ENCODE results near the gene GATAD2A. TPM values are rescaled to one million over a fixed set of nuclear protein-coding genes. Genes with fewer than 3 reads are reported as not detected.
"Not testable (repeated sequence)": the region's sequence is repeated elsewhere in the genome, so short reads cannot be mapped to it uniquely, and the experiment has no call there.

GATAD2A gene
- total RNA-seq, 1 donor from 2014 or later, result 82.6 TPM

DNA sequence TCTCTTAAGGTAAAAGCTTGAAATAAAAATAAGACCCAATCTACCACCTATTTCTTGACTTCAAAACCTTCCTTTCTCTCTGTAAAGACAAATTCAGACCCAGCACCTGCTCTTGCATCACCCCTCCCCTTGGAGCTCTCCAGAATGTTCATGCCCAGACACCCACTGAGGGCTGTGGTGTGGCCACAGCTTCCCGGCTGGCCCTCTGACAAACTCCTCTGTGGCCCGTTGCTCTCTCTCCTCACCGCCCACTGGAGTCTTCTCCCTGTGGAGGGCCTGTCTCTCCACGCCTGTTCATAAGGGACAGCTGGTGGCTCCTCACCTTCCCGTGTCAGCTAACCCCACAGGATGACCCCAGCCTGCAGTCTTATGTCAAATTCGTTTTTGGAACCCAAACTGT lies 60.7 kb downstream of the GATAD2A start:
- no peak overlapping the region for H3K27ac Mint-ChIP-seq (ENCODE audit: unreplicated experiment)
- H3K27me3 Mint-ChIP-seq (ENCODE audit: low read depth), result no peaks in the 10 kb centered on the region
- peaks cover 18% of the 10 kb centered on the region for H3K9me3 Mint-ChIP-seq (ENCODE audit: low read depth)
- no peak for DNase-seq (ENCODE audit: low spot score)
- TF ChIP-seq, protein P1, sequence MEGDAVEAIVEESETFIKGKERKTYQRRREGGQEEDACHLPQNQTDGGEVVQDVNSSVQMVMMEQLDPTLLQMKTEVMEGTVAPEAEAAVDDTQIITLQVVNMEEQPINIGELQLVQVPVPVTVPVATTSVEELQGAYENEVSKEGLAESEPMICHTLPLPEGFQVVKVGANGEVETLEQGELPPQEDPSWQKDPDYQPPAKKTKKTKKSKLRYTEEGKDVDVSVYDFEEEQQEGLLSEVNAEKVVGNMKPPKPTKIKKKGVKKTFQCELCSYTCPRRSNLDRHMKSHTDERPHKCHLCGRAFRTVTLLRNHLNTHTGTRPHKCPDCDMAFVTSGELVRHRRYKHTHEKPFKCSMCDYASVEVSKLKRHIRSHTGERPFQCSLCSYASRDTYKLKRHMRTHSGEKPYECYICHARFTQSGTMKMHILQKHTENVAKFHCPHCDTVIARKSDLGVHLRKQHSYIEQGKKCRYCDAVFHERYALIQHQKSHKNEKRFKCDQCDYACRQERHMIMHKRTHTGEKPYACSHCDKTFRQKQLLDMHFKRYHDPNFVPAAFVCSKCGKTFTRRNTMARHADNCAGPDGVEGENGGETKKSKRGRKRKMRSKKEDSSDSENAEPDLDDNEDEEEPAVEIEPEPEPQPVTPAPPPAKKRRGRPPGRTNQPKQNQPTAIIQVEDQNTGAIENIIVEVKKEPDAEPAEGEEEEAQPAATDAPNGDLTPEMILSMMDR (IDR thresholded peaks at IDR 0.05), result no peak
- H3K4me3 Mint-ChIP-seq (ENCODE audit: unreplicated experiment), result no peak overlapping the region
- peaks cover 43% of the 10 kb centered on the region for H3K4me1 Mint-ChIP-seq (ENCODE audit: low read depth)
- H3K36me3 Mint-ChIP-seq (ENCODE audit: low read depth), result peaks cover 37% of the 10 kb centered on the region

- peaks cover 36% of the 10 kb centered on the region for H3K4me1 Mint-ChIP-seq (ENCODE audit: low read depth)
- H3K4me3 Mint-ChIP-seq (ENCODE audit: unreplicated experiment), result no peak overlapping the region
- H3K9me3 Mint-ChIP-seq (ENCODE audit: low read depth), result peaks cover 18% of the 10 kb centered on the region
- TF ChIP-seq, protein P1 (IDR thresholded peaks at IDR 0.05), result no peak
- H3K27me3 Mint-ChIP-seq (ENCODE audit: low read depth), result no peaks in the 10 kb centered on the region
- H3K36me3 Mint-ChIP-seq (ENCODE audit: low read depth), result peaks cover 37% of the 10 kb centered on the region
- no peak for DNase-seq (ENCODE audit: low spot score)
- no peak overlapping the region for H3K27ac Mint-ChIP-seq (ENCODE audit: unreplicated experiment)
Measured at GRCh38 chr19:19468424-19469050, 63.1 kb downstream of the GATAD2A start.

- no peak overlapping the region for H3K27ac Mint-ChIP-seq (ENCODE audit: unreplicated experiment)
- peaks cover 34% of the 10 kb centered on the region for H3K36me3 Mint-ChIP-seq (ENCODE audit: low read depth)
Measured at GRCh38 chr19:19470579-19470978, 65.1 kb downstream of the GATAD2A start.

DNA sequence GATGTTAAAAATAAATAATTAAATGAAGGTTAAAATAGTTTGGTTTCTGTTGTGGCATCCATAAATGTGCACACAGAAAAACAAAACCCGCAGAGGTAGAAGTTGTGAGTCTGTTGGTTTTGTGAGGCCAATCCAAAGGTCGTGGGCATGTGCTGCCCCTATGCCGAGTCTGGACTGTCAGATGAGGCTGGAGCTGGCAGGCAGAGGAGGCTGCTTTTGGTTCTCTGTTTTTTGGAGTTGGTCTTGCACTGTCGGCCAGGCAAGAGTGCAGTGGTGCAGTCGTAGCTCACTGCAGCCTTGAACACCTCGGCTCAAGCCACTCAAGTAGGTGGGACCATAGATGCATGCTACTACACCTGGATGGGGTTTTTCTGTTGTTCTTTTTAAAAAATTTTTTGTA lies 66.2 kb downstream of the GATAD2A start:
- H3K4me3 Mint-ChIP-seq (ENCODE audit: unreplicated experiment), result no peak overlapping the region
- peaks cover 25% of the 10 kb centered on the region for H3K36me3 Mint-ChIP-seq (ENCODE audit: low read depth)
- DNase-seq (ENCODE audit: low spot score), result no peak
- no peaks in the 10 kb centered on the region for H3K27me3 Mint-ChIP-seq (ENCODE audit: low read depth)
- peaks cover 18% of the 10 kb centered on the region for H3K9me3 Mint-ChIP-seq (ENCODE audit: low read depth)
- H3K27ac Mint-ChIP-seq (ENCODE audit: unreplicated experiment), result no peak overlapping the region
- H3K4me1 Mint-ChIP-seq (ENCODE audit: low read depth), result peaks cover 26% of the 10 kb centered on the region
- TF ChIP-seq, protein P1 (IDR thresholded peaks at IDR 0.05), result no peak

More at GRCh38 chr19:19470579-19470978, 65.1 kb downstream of the GATAD2A start:
- no peak for DNase-seq (ENCODE audit: low spot score)
- H3K9me3 Mint-ChIP-seq (ENCODE audit: low read depth), result peaks cover 18% of the 10 kb centered on the region
- TF ChIP-seq, protein P1 (IDR thresholded peaks at IDR 0.05), result no peak
- H3K4me1 Mint-ChIP-seq (ENCODE audit: low read depth), result peaks cover 23% of the 10 kb centered on the region
- H3K4me3 Mint-ChIP-seq (ENCODE audit: unreplicated experiment), result no peak overlapping the region
- no peaks in the 10 kb centered on the region for H3K27me3 Mint-ChIP-seq (ENCODE audit: low read depth)

GRCh38 chr19:19472106-19472505 lies 66.6 kb downstream of the GATAD2A start:
- Mint-ChIP-seq H3K4me1 (ENCODE audit: low read depth) (peaks cover 29% of the 10 kb centered on the region), H3K27ac (ENCODE audit: unreplicated experiment) (peak overlapping the region; percentile 27), H3K36me3 (ENCODE audit: low read depth) (peaks cover 20% of the 10 kb centered on the region), H3K9me3 (ENCODE audit: low read depth) (peaks cover 18% of the 10 kb centered on the region)
- not testable (repeated sequence) for DNase-seq (ENCODE audit: low spot score); H3K27me3 Mint-ChIP-seq (ENCODE audit: low read depth); H3K4me3 Mint-ChIP-seq (ENCODE audit: unreplicated experiment)
